ENCODE measurements around the gene CD4.

CD4 gene

DNA sequence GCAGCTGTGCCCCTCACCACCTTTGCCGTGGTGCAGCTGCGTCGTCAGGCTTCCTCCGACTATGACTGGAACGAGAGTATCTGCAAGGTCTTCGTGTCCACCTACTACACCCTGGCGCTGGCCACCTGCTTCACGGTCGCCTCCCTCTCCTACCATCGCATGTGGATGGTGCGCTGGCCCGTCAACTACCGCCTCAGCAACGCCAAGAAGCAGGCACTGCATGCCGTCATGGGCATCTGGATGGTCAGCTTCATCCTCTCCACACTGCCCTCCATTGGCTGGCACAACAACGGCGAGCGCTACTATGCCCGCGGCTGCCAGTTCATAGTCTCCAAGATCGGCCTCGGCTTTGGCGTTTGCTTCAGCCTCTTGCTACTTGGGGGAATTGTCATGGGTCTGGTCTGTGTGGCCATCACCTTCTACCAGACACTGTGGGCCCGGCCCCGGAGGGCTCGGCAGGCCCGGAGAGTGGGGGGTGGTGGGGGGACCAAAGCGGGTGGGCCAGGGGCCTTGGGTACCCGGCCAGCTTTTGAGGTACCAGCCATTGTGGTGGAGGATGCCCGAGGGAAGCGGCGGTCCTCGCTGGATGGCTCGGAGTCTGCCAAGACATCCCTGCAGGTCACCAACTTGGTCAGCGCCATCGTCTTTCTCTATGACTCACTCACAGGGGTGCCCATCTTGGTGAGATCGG lies 34.9 kb downstream of the CD4 start:
- Histone ChIP-seq H3K27me3 (no peaks in the 10 kb centered on the region), H3K36me3 (peaks cover 4% of the 10 kb centered on the region; the same call in 1 of the 2 replicates), H3K4me1 (peaks cover 30% of the 10 kb centered on the region), H3K9me3 (no peaks in the 10 kb centered on the region), H3K4me3 (ENCODE audit: low read depth, low read length) (no peak overlapping the region)
- TF ChIP-seq, protein P1, sequence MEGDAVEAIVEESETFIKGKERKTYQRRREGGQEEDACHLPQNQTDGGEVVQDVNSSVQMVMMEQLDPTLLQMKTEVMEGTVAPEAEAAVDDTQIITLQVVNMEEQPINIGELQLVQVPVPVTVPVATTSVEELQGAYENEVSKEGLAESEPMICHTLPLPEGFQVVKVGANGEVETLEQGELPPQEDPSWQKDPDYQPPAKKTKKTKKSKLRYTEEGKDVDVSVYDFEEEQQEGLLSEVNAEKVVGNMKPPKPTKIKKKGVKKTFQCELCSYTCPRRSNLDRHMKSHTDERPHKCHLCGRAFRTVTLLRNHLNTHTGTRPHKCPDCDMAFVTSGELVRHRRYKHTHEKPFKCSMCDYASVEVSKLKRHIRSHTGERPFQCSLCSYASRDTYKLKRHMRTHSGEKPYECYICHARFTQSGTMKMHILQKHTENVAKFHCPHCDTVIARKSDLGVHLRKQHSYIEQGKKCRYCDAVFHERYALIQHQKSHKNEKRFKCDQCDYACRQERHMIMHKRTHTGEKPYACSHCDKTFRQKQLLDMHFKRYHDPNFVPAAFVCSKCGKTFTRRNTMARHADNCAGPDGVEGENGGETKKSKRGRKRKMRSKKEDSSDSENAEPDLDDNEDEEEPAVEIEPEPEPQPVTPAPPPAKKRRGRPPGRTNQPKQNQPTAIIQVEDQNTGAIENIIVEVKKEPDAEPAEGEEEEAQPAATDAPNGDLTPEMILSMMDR (IDR thresholded peaks at IDR 0.05; ENCODE audit: low read depth, low read length): no peak
- DNase-seq: no peak

DNA sequence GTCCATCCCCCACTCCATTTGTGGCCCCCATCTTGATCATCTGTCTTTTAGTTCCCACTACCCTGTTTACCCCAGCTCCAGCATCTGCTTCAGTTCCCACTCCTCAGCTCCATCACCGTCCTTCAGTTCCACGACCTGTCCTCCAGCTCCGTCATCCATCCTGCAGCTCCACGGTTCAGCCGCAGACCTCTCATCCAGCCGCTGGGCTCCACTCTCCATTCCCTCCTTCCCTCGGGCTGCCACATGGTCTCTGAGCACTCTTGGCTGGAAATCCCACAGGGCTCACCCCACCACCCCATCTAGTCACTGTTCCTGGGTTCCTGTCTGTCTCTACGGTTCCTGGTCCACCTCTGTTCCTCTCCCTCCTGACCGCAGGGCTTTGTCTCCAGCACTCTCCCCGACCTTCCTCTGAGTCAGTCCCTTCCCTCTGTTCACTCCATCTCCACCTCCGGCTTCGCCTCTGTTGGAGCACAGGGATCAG lies 35.6 kb downstream of the CD4 start:
- H3K9me3 ChIP-seq: no peaks in the 10 kb centered on the region
- H3K4me3 ChIP-seq (ENCODE audit: low read depth, low read length): no peak overlapping the region
- DNase-seq: no peak
- no peaks in the 10 kb centered on the region for H3K27me3 ChIP-seq
- H3K36me3 ChIP-seq: peaks cover 4% of the 10 kb centered on the region; the same call in 1 of the 2 replicates
- TF ChIP-seq, protein P1 (IDR thresholded peaks at IDR 0.05; ENCODE audit: low read depth, low read length): no peak
- H3K4me1 ChIP-seq: peaks cover 23% of the 10 kb centered on the region

DNA sequence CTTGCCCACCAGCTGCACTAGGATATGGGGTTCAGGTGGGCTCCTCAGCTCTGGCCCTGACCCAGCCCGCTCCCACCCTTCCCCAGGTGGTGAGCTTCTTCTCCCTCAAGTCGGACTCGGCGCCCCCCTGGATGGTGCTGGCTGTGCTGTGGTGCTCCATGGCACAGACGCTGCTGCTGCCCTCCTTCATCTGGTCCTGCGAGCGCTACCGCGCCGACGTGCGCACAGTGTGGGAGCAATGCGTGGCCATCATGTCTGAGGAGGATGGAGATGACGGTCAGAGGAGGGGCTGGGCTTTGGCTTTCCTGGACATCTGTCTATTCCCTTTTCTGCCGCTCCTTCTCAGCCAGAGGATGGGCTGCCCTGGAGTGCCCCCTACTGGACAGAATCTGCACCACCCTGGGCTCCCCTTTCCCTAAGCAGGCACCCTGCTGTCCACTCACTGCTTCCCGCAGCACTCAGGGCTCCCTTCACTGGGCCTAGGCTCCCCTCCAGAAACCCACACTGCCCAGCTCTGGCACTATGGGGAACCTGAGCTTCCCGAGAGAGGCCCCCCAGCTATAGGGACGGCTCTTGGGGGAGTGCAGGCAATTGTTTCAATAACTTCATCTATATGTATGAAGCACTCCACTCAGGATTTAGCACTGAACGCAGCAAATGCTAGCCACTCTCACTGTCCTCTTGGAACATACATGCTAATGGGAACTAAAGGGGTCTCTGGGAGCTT lies 36.2 kb downstream of the CD4 start:
- H3K4me3 ChIP-seq (ENCODE audit: low read depth, low read length): peak overlapping the region; percentile 23; the same call in 1 of the 2 replicates
- H3K9me3 ChIP-seq: no peaks in the 10 kb centered on the region
- TF ChIP-seq, protein P1 (IDR thresholded peaks at IDR 0.05; ENCODE audit: low read depth, low read length): peak; percentile 96
- peak; percentile 89 for DNase-seq
- H3K4me1 ChIP-seq: peaks cover 16% of the 10 kb centered on the region
- H3K27me3 ChIP-seq: no peaks in the 10 kb centered on the region
- H3K36me3 ChIP-seq: peaks cover 9% of the 10 kb centered on the region

DNA sequence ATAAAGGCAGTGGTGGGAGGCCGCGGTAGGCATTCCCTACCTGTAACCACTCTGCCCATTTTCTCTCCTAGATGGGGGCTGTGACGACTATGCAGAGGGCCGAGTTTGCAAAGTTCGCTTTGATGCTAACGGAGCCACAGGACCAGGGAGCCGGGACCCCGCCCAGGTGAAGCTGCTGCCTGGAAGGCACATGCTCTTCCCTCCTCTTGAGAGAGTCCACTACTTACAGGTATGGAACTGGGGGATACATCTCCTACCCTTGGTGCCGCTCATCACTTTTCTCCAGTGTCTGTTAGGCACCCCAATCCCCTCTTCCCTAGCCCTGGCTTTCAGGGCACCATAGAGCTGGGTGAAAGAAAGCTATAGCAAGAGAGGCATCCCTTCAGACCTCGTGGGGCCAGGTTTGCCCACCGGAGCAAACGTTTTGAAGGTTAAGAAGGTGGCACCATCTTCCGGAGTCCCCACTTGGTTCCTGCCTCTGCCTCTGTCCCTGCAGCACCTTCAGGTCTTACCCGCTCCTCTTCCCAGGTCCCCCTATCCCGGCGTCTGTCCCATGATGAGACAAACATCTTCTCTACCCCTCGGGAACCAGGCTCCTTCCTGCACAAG lies 36.9 kb downstream of the CD4 start:
- H3K4me3 ChIP-seq (ENCODE audit: low read depth, low read length): no peak overlapping the region
- peaks cover 16% of the 10 kb centered on the region for H3K36me3 ChIP-seq
- H3K9me3 ChIP-seq: no peaks in the 10 kb centered on the region
- peaks cover 10% of the 10 kb centered on the region for H3K4me1 ChIP-seq
- no peaks in the 10 kb centered on the region for H3K27me3 ChIP-seq
- no peak for DNase-seq
- TF ChIP-seq, protein P1 (IDR thresholded peaks at IDR 0.05; ENCODE audit: low read depth, low read length): no peak

DNA sequence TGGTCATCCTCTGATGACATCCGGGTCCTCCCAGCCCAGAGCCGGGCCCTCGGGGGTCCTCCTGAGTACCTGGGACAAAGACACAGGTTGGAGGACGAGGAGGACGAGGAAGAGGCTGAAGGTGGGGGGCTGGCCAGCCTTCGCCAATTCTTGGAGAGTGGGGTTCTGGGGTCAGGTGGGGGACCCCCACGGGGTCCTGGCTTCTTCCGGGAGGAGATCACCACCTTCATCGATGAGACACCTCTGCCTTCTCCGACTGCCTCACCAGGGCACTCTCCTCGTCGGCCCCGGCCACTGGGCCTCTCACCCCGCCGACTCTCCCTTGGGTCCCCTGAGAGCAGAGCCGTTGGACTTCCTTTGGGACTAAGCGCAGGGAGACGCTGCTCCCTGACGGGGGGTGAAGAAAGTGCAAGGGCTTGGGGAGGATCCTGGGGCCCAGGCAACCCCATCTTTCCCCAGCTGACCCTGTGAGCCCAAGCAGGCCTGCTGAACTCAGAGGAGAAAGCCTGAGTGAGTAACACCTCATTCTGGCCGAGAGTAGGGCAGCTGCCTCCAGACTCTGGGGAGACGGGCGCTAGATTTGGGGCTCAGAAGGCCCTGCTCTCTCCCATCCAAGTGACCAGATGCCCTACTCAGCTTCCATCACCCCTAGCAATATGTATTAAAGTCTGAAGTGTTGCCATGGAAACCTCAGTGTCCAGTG lies 37.6 kb downstream of the CD4 start:
- DNase-seq: no peak
- H3K4me3 ChIP-seq (ENCODE audit: low read depth, low read length): no peak overlapping the region
- peaks cover 22% of the 10 kb centered on the region for H3K36me3 ChIP-seq
- H3K4me1 ChIP-seq: peaks cover 10% of the 10 kb centered on the region
- H3K27me3 ChIP-seq: no peaks in the 10 kb centered on the region
- TF ChIP-seq, protein P1 (IDR thresholded peaks at IDR 0.05; ENCODE audit: low read depth, low read length): no peak
- H3K9me3 ChIP-seq: no peaks in the 10 kb centered on the region
